A673 (cell line): ENCODE data around the gene RASGEF1C. TPM values are rescaled to one million over a fixed set of nuclear protein-coding genes. Genes with fewer than 3 reads are reported as not detected.

ENCODE experiments used
- BruUV-seq: library from RNA; stranded (reverse); fragments of 400-500 nt; replicated peaks from 2 replicates; lab custom pipeline; 2021; lab: Mats Ljungman, UMichigan
- CTCF ChIA-PET: fragments of 300-600 bp; sonication (Branson Sonifier 250); formaldehyde crosslinking; loops from one replicate; lab custom pipeline; 2022; ENCODE audit warnings: antibody characterized with exemption; lab: Charles Lee
- POLR2A ChIA-PET: fragments of 300-600 bp; sonication (Branson Sonifier 250); formaldehyde crosslinking; loops from one replicate; lab custom pipeline; 2022; ENCODE audit warnings: antibody characterized with exemption; ENCODE audit not compliant: low non-redundant PET; lab: Charles Lee
- DNase-seq: peaks from one replicate; pipeline ENCODE4 v3.0.0-alpha.2; 2015; ENCODE audit warnings: low spot score
- H3K27ac ChIP-seq: fragments of 200-600 bp; sonication (generic); 2 replicates; pipeline ENCODE4 v1.5.1; 2016; ENCODE audit warnings: mixed run types, low read depth, mild to moderate bottlenecking, mixed read lengths, antibody characterized with exemption, low read length; ENCODE audit not compliant: poor library complexity, severe bottlenecking
- H3K27me3 ChIP-seq: fragments of 200-600 bp; sonication (generic); replicated peaks from 2 replicates; pipeline ENCODE4 v1.6.1; 2017; ENCODE audit warnings: mixed run types, low read depth, mild to moderate bottlenecking, mixed read lengths, antibody characterized with exemption, low read length; ENCODE audit not compliant: insufficient read depth, poor library complexity
- H3K36me3 ChIP-seq: fragments of 200-600 bp; sonication (generic); 2 replicates; pipeline ENCODE4 v1.6.1; 2016; ENCODE audit warnings: mixed run types, mild to moderate bottlenecking, mixed read lengths, antibody characterized with exemption, low read length; ENCODE audit not compliant: insufficient read depth, poor library complexity, severe bottlenecking
- H3K4me1 ChIP-seq: fragments of 200-600 bp; sonication (generic); 2 replicates; pipeline ENCODE4 v1.6.1; 2017; ENCODE audit warnings: mixed run types, mild to moderate bottlenecking, mixed read lengths, antibody characterized with exemption, low read length; ENCODE audit not compliant: insufficient read depth, poor library complexity, severe bottlenecking
- H3K4me3 ChIP-seq: fragments of 200-600 bp; sonication (generic); 2 replicates; pipeline ENCODE4 v1.5.1; 2016; ENCODE audit warnings: low read depth, mixed run types, mild to moderate bottlenecking, mixed read lengths, low read length; ENCODE audit not compliant: poor library complexity, severe bottlenecking
- H3K9me3 ChIP-seq: fragments of 200-600 bp; sonication (generic); 2 replicates; pipeline ENCODE4 v1.6.1; 2016; ENCODE audit warnings: mixed run types, low read depth, mild to moderate bottlenecking, mixed read lengths, antibody characterized with exemption, low read length; ENCODE audit not compliant: poor library complexity, severe bottlenecking
- EZH2 ChIP-seq: fragments of 200-600 bp; sonication (generic); IDR thresholded peaks from 2 replicates; pipeline ENCODE4 v1.6.1; 2017; ENCODE audit warnings: borderline replicate concordance, low read depth, mild to moderate bottlenecking, mixed read lengths, antibody characterized with exemption, low read length; ENCODE audit not compliant: poor library complexity, severe bottlenecking
- intact Hi-C: fragments of 100-400 bp; cut with micrococcal nuclease; formaldehyde crosslinking; loops from one replicate; pipeline ENCODE4 v1.10.0; 2022; ENCODE audit not compliant: unreplicated experiment
- total RNA-seq: library from RNA; stranded (reverse); gene quantifications from 2 replicates; pipeline ENCODE4 v1.2.3, GENCODE V29; 2021
- TF ChIP-seq, protein P1 (sequence below): fragments of 300-800, 200-600 bp; sonication (generic); conservative IDR thresholded peaks from 2 replicates; pipeline ENCODE4 v1.5.1; 2017; ENCODE audit warnings: low read depth, mild to moderate bottlenecking, antibody characterized with exemption, low read length, moderate library complexity, mixed read lengths

Gene RASGEF1C
- total RNA-seq, 1 experiment from 2014 or later, result not detected

GRCh38 chr5:180115326-180116076 is 93.5 kb downstream of the RASGEF1C start:
- intact Hi-C loops, result no loop called here
- BruUV-seq, result no TSS peak
- H3K27me3 ChIP-seq, result no peaks in the 10 kb centered on the region
- no peaks in the 10 kb centered on the region for H3K36me3 ChIP-seq
- ChIA-PET POLR2A (no interaction called here), CTCF (no interaction called here)
- no peak for DNase-seq
- no peak overlapping the region for H3K4me3 ChIP-seq
- no peak for TF ChIP-seq EZH2
- no peaks in the 10 kb centered on the region for H3K4me1 ChIP-seq
- no peaks in the 10 kb centered on the region for H3K9me3 ChIP-seq
- no peak overlapping the region for H3K27ac ChIP-seq

DNA sequence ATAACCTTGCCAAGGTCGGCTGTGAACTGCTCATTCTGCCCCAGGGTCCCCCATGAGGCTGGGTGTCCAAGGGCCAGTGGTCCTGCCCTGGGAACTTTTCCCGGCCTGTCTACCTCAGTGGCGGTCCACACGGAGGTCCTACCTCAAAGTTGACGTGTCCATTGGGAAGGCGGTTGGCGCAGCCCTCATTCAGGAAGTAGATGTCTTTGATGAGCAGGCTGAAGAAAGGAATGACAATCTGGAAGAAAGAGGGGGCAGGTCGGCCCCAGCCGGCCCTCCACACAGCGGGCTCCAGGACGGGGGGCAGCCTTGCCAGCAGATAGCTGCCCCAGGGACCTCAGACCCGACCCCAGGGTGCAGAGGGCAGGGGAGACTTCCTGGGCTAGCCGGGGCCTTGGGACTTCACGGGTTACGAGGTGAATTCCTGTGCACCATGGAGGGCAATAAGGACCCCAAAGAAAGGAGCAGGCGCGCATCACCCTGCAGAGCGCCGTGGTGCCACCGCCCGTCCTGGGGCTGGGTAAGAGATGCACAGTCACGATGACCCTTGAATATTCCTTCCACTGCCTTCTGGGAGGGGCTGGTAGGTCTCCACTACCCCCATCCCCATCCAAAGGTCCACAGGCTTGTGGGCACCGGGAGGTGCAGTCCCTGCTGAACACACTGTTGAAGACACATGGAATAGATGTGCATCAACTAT is 94.6 kb downstream of the RASGEF1C start:
- intact Hi-C loops, result no loop called here
- DNase-seq, result no peak
- Histone ChIP-seq H3K4me3 (no peak overlapping the region), H3K9me3 (no peaks in the 10 kb centered on the region), H3K36me3 (no peaks in the 10 kb centered on the region), H3K27ac (no peak overlapping the region), H3K27me3 (no peaks in the 10 kb centered on the region), H3K4me1 (no peaks in the 10 kb centered on the region)
- BruUV-seq, result no TSS peak
- TF ChIP-seq, protein P1, sequence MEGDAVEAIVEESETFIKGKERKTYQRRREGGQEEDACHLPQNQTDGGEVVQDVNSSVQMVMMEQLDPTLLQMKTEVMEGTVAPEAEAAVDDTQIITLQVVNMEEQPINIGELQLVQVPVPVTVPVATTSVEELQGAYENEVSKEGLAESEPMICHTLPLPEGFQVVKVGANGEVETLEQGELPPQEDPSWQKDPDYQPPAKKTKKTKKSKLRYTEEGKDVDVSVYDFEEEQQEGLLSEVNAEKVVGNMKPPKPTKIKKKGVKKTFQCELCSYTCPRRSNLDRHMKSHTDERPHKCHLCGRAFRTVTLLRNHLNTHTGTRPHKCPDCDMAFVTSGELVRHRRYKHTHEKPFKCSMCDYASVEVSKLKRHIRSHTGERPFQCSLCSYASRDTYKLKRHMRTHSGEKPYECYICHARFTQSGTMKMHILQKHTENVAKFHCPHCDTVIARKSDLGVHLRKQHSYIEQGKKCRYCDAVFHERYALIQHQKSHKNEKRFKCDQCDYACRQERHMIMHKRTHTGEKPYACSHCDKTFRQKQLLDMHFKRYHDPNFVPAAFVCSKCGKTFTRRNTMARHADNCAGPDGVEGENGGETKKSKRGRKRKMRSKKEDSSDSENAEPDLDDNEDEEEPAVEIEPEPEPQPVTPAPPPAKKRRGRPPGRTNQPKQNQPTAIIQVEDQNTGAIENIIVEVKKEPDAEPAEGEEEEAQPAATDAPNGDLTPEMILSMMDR, result no peak
- no peak for TF ChIP-seq EZH2
- POLR2A ChIA-PET, result no interaction called here
- CTCF ChIA-PET, result no interaction called here

- ChIA-PET POLR2A (no interaction called here), CTCF (no interaction called here)
- Histone ChIP-seq H3K27ac (no peak overlapping the region), H3K4me1 (no peaks in the 10 kb centered on the region), H3K36me3 (no peaks in the 10 kb centered on the region), H3K4me3 (no peak overlapping the region), H3K27me3 (no peaks in the 10 kb centered on the region), H3K9me3 (no peaks in the 10 kb centered on the region)
- no TSS peak for BruUV-seq
- intact Hi-C loops, result no loop called here
- no peak for DNase-seq
- TF ChIP-seq, protein P1, result no peak
- TF ChIP-seq EZH2, result no peak
These were observed 95.2 kb downstream of the RASGEF1C start for GRCh38 chr5:180113660-180114303.
